NCI-H1436 treated with DMSO at 0.1 percent for 48 hours (cell line): Measurements from ENCODE around the gene DLGAP1.
"Not testable (repeated sequence)": the region's sequence is repeated elsewhere in the genome, so short reads cannot be mapped to it uniquely, and the experiment has no call there.

Experiments used
- DNase-seq: peaks from one replicate; lab custom pipeline; 2025; lab: John Stamatoyannopoulos, UW

The DLGAP1 gene

DNA sequence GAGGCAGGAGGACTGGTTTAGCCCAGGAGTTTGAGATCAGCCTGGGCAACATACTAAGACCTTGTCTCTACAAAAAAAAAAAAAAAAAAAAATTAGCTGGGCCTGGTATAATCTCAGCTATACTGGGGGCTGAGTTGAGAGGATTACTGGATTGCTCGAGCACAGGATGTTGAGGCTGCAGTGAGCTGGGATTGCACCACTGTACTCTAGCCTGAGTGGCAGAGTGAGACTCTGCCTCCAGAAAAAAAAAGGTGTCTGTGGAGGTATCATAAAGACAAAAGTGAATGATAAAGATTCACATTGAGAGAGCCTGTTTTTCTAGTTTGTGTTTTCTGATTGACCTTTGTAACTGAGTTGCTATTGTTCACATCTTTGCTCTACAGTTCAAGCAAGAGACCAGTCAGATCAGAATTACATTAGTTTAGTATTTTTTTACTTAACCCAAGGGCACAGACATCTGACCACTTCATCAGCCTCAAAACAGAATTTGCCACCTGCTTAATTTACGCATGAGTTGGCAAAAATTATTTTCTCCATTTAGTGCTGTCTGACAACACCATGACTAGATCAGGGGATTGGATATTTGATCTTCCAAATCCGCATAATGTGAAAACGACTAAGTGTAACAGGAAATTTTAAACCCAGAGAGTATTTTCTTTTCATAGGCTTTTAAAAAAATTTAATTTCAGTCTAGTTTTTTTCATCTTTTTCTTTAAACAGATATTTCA is 734.1 kb downstream of the DLGAP1 start:
- DNase-seq, result no peak

DNA sequence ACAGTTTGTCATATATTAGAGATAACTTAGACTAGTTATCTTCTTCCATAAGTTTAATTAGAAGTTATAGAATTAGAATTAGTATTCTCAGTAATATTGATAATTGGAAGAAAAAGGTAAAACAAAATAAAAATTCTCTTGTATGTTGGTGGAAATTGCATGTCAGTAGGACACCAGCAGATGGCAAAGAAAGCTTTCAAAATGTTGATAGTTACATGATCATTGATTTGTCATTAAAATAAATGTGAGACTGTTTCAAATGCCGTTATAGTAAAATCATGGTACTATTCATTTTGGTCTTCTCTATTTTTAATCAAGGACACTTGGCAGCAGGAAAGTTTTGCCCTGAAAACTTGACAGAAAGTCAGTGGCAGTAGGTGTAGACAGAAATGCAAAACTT is 734.9 kb downstream of the DLGAP1 start:
- DNase-seq, result no peak

DNA sequence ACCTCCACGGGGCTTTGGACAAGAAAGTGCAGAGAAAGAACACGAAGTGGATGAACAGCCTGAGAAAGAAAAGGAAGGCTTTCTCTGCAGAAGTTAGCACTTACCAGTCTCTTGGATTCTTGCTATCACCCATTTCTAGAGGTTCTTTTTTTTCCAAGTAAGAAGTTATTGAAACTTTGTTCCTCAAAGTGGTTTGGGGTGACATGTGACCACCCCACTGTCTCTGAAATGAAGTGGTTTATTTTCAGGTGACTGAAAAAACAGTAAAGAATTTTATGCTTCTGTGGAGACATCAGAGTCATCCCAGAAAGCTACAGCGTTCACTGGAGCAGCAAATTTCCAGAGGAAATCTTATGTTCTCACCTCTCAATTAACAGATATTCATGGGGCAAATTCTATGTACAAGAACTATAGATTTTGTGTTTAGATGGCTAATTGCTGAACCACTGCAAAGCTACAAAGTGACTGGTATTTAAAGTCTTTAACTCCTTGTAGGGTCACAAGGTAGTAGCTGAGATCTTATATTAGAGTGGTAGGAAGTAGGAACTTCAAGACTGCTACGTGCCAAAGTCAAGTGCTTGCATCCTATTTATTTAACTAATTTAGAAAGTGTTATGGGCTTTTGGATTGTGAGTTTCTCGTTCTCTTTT is 737.6 kb downstream of the DLGAP1 start:
- no peak for DNase-seq

DNA sequence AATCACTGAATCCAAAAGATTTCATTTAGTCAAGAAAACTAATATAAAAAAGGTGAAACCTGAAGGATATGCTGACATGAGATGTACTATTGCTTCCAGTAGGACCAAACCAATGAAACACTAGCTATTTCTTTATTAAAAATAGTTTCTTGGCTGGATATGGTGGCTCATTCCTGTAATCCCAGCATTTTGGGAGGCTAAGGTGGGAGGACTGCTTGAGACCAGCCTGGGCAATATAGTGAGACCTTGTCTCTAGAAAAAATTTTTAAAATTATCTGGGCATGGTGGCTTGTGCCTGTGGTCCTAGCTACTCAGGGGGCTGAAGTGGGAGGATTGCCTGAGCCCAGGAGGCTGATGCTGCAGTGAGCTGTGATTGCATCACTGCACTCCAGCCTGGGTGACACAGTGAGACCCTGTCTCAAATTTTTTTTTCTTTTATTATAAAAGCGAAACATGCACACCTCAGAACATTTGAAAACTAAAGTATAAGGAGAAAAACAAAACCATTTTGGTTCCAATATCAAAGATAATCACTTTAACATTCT is 738.9 kb downstream of the DLGAP1 start:
- DNase-seq, result no peak

DNA sequence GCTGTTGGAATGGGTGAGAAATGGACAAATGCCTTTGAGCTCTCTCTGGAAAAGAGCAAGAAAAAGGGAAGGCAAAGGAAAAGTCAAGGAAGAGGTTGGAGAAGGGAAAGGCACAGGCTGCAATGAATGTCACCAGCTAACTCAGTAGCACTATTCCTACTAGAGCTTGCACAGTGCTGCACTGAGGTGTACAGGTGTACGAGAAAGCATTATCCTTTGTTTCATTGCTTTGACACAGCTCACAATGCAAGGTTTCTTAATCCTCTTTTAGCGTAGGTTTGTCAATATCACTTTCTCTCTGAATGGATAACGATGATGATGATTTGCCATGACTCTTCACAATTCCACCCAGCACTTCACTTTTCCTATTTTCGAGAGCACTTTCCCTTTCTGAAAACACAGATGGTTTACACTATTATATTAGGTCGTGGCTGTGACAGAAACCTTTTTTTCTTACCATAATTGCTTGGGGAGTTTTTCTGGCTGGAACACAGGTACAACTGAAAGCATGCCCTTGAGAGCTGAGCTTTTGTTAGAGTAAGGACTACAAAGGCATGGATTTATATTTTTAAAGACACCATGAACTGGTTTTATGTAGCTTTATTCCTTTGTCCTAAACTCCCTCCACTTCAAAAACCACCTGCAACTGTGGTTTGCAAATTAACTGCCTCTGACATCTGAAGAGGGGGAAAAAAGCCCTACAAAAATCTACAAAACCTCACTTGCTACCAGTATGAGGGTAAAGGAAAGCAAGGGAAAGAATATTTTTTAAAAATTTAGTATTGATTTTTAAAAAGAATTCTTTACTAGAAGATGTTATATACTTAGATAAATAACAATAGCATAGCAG is 739.7 kb downstream of the DLGAP1 start:
- peak; percentile 100 for DNase-seq

DNA sequence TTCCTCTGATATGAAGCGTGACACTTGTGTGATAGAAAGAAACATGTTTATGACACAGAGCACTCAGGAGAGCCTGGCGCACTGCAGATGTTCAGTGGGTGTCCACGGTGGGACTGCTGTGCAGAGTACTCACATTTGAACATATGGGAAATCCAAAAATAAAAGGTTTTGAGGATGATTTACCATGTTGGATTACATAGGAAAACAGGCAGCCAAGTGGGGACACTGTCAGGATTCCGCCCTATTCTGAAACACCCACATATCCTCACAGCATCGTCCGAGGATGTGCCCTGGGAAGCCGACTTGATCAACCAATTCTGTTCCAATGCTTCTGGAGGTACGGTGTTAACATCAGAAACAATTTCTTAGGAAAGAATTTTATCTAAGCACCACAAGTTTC is 741.4 kb downstream of the DLGAP1 start:
- no peak for DNase-seq

DNA sequence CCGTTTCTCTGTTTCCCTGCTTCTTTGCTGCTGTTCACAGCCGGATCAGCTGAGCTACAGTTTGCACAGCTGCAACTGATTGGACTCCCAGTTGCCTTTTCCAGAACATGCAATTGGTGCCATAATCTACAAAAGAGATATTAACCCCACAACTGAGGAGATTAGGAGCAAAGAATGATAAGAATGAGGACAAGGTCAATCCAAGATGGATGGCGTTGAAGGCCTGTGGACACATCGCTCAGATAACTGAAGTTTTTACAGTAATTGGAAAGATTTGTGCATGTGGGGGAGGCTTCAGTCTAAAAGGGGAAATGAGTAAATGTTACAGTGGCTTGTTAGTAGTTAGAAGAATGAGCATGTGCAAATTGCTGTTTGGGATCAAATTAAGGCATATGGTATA is 741.9 kb downstream of the DLGAP1 start:
- no peak for DNase-seq

DNA sequence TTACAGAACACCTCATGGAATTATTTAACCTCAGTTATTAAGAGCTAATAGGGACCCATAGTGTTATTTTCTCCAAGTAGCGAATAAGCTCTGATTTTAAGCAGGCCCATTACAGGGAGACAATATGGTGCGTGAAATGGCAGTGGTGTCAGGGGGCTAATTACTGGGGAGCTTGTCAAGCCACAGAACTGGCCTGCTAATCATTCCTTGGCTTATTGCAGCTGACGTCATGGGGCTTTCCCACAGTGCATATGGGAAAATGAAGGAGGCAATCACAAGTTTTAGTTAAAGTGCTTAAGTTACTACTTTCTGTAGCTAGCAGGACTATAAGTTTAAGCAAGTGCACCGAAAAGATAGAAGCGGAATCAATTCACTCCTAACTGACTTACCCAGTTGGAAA is 742.6 kb downstream of the DLGAP1 start:
- no peak for DNase-seq

DNA sequence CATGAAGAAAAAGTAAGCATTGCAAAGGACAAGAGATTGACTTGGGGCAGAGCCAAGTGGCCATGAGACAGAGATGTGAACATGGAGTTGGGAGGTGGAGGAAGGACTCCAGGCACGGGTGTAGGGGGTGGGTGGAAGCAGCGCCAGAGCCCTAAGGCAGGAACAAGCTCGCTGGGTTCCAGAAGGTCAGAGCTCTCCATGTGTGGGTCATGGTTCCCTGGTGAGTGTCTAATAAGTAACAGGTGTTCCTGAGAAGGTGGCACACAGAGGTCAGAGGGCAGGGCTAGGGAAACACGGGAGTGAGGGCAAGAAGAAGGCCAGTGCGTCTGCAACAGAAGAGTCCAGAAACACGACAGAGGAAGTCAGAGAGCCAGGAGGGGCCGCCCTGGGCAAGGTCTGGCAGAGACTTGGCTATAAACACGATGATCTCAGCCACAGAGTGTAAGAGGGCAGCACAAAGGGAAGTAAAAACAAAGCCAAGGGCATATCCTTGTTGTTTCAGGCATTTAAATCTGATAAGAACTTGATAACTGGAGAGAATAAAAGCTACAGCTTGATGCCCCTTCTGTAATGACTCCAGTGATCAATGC is 744.3 kb downstream of the DLGAP1 start:
- DNase-seq, result no peak

DNA sequence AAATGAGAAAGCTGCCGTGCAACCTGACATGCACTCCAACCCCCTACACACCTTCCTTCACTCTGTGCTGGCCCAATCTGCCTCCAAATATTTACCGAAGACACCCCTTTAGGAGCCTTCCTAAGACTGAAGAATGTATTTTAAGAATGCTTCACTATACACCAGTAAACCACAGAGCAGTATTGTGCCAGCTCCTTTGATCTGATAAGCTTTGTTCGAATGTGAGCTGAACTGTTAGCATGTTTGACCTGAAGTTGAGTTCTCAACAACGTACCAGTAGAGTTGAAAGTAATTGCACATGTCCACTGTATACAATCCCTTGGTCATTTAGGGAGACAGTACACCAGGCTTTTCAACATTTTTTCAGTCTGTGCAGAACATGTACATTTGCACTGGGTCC is 745.9 kb downstream of the DLGAP1 start:
- no peak for DNase-seq

DNA sequence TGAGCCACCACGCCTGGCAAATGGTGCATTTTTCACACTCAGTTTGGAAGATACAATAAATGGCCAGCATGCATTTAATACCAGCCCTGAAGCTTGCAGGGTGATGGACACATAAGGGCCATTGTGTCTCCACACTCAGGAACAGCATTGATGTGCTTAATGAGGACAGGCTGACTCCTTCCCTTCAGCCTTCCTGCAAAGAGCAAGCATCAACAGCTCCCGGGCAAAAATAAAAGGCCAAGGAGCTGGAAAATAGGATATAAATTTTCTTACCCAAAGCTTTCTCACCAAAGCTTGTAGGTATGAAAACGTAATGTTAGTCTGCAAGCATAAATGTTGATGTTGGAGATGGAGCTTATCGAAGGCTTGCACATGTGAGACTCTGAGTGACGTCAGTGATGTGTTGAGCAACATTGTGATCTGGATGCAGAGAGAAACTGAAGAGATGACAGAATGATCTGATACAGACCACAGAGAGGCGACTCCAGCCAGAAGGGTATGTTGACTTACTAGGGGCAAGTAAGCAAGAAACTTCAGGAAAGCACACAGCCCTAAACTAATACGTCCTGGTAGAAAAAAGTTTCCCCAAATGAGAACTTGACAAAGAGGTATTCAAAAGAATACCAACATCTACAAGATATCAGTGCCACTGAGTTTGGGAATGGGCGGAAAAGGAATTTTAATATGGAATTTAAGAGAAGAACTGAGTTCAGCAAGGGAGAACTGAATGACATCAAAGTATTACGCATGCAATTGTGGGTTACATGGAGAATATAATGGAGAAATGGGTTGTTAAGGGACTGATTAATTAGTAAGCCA is 748.6 kb downstream of the DLGAP1 start:
- DNase-seq, result no peak

DNA sequence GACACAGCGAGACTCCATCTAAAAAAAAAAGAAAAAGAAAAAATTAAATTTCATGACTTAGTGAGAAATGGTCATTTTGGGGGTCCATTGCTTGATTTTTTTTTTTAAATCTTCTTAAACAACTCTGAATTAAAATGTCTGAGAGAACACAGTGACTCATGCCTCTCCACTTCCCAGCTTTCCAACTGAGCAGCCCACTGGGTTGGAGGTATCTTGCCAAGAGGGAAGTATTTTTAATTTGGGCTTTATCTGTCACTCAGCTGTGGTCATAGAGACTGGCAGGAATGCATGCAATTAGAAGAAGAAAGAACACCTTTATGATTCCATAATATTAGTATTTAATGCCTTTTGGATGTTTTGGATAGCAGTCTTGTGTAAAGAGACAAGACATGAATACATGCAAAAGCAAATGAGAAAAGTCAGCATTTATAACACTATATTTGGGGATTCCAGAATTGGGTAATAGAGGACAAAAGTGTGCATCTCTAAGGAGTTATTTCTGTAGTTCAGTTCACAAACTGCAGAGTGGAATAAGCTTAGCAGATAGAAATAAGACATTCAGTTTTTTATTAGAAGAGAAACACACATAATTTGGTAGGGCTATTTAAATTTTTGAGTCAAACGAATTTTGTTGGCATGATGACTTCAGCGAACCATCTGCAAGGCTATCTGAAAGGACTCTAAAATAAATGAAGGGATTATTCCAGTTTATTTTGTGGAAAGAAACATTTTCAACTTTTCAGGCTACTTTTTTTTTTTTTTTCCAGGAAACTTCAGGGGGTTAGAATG is 750.4 kb downstream of the DLGAP1 start:
- DNase-seq, result no peak

DNA sequence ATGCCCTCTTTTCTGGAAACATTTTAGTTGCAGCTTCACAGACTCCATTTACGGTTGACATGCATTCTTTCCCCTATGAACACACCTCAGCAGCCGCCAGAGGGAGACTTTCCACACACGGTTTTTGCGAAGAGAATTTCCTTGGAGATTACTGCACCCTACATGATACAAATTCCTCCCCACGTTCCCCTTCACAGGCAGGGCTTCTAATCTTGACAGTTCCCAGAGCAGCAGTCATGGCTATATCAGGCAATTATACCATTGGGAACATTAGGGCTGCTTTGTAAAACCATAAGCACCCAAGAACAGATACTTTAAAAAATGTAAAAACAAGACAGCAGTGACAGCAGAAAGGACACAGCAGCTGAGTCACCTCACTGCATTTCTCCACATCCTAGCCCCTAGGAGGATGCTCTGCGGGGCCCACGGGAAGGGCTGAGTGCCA is 751.4 kb downstream of the DLGAP1 start:
- no peak for DNase-seq

DNA sequence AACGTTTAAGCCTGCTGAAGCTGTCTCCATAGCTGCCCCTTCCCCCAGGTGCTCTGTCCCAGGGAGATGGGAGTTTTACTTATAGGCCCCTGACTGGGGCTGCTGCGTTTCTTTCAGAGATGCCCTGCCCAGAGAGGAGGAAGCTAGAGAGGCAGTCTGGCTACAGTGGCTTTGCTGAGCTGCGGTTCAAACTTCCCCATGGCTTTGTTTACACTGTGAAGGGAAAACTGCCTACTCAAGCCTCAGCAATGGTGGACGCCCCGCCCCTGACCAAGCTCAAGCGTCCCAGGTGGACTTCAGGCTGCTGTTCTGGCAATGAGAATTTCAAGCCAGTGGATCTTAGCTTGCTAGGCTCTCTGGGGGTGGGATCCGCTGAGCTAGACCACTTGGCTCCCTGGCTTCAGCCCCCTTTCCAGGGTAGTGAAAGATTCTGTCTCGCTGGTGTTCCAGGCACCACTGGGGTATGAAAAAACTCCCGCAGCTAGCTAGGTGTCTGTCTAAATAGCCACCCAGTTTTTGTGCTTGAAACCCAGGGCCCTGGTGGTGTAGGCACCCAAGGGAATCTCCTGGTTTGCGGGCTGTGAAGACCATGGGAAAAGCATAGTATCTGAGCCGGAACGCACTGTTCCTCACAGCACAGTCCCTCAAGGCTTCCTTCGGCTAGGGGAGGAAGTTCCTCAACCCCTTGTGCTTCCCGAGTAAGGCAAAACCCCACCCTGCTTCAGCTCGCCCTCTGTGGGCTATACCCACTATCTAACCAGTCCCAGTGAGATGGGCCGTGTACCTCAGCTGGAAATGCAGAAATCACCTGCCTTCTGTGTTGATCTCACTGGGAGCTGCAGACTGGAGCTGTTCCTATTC is 755.2 kb downstream of the DLGAP1 start:
- not testable (repeated sequence) for DNase-seq

DNA sequence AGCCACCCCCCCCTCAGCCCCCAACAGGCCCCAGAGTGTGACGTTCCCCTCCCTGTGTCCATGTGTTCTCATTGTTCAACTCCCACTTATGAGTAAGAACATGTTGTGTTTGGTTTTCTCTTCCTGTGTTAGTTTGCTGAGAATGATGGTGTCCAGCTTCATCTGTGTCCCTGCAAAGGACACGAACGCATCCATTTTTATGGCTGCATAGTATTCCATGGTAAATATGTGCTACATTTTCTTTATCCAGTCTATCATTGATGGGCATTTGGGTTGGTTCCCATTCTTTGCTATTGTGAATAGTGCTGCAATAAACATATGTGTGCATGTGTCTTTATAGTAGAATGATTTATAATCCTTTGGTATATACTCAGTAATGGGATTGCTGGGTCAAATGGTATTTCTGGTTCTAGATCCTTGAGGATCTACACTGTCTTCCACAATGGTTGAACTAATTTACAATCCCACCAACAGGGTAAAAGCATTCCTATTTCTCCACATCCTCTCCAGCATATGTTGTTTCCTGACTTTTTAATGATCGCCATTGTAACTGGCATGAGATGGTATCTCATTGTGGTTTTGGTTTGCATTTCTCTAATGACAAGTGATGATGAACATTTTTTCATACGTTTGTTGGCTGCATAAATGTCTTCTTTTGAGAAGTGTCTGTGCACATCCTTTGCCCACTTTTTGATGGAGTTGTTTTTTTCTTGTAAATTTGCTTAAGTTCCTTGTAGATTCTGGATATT is 760.9 kb downstream of the DLGAP1 start:
- DNase-seq, result not testable (repeated sequence)

DNA sequence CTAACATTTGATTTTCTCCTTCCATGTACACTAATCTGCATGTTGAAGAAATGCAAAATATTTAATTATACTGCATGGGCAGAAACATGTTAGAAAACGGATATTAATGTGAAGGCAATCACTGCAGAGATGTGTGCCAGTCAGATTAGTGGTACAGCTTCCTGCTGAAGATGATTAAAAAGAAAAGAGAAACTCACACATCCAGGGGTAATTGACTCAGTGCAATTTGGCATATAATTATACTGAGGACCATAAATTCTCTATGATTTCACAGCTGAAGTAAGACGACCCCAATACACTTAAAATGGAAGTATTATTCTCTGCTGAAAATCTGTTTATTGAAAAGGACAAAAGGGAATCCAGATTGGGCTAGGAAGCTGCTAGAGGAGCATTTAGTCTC is 761.7 kb downstream of the DLGAP1 start:
- DNase-seq, result no peak

DNA sequence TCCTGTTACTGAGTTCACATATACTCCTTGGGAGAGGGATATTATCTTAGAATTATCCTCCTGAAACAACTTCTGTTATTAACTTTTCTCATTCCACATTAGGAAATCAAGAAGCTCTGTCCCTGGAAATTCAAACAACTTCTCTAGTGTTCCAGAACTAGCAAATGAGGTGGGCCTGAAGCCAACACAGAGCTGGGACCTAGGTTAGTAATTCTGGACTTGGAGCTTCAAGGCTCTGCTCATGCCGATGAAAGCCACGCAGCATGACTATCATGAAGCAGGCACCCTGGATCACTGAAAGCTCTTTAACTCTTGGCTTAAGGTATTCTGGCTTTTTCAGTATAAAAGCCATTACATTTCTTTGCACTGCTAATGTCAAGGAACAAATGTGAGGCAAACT is 762.4 kb downstream of the DLGAP1 start:
- DNase-seq, result no peak

DNA sequence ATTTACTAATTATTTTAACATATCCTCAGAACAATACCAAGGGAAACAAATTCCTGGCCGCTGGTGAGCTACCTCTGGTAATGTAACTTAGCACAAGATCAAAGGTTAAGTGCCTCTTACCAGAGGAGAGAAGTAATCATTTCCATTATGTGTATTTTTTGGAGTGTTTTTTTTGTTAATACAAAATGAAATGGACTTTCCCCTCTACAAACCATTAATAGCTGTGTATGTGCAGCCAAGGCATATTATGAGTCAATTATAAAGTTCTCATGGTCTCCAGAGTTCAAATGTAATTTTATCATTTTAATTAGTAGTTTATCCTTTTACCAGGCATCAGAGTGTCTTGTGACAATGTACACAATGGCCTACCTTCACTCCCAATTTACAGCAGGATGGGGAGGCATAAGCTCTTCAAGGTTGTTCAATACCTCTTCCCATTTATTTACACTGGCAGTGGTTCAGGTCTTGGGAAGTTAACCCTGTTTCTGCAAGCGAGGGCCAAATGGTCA is 762.9 kb downstream of the DLGAP1 start:
- no peak for DNase-seq

DNA sequence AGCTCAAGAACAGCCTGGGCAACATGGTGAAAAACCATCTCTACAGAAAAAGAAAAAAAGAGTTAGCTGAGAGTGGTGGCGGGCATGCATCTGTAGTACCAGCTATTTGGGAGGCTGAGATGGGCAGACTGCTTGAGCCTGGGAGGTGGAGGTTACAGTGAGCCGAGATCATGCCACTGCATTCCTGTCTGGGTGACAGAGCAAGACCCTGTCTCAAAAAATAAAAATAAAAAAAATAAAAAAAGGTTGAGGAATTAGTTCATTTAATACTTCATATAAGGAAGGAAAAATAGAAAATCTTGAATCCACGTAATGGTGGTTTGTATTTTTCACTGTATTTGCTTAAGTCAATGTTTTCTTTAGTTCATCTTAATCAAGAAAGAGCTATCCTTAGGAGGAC is 763.4 kb downstream of the DLGAP1 start:
- no peak for DNase-seq
